ENCODE results near the gene ZIC2.
"Not testable (repeated sequence)": the region's sequence is repeated elsewhere in the genome, so short reads cannot be mapped to it uniquely, and the experiment has no call there.

Gene ZIC2

GRCh38 chr13:99947666-99948065, 33.9 kb upstream of the ZIC2 start:
- H3K4me2 ChIP-seq (ENCODE audit: low read length) = no peak overlapping the region
- TF ChIP-seq, protein P1, sequence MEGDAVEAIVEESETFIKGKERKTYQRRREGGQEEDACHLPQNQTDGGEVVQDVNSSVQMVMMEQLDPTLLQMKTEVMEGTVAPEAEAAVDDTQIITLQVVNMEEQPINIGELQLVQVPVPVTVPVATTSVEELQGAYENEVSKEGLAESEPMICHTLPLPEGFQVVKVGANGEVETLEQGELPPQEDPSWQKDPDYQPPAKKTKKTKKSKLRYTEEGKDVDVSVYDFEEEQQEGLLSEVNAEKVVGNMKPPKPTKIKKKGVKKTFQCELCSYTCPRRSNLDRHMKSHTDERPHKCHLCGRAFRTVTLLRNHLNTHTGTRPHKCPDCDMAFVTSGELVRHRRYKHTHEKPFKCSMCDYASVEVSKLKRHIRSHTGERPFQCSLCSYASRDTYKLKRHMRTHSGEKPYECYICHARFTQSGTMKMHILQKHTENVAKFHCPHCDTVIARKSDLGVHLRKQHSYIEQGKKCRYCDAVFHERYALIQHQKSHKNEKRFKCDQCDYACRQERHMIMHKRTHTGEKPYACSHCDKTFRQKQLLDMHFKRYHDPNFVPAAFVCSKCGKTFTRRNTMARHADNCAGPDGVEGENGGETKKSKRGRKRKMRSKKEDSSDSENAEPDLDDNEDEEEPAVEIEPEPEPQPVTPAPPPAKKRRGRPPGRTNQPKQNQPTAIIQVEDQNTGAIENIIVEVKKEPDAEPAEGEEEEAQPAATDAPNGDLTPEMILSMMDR (IDR thresholded peaks at IDR 0.05; ENCODE audit: low read depth, low read length) = no peak
- no peak for TF ChIP-seq EZH2phosphoT487 (IDR thresholded peaks at IDR 0.05; ENCODE audit: low read depth)
- no peaks in the 10 kb centered on the region for H3K36me3 ChIP-seq (replicated peaks; ENCODE audit: low read depth, low read length)
- H4K20me1 ChIP-seq (ENCODE audit: insufficient read depth, low read length) = no peaks in the 10 kb centered on the region
- no peaks in the 10 kb centered on the region for H3K4me1 ChIP-seq (ENCODE audit: low read length)
- H2AFZ ChIP-seq (ENCODE audit: low read depth, low read length) = no peak overlapping the region
- H3K27me3 ChIP-seq (ENCODE audit: low read depth, low read length) = peaks cover 18% of the 10 kb centered on the region
- H3K79me2 ChIP-seq (ENCODE audit: low read length) = no peaks in the 10 kb centered on the region
- no peak overlapping the region for H3K4me3 ChIP-seq (ENCODE audit: low read length)
- no peak overlapping the region for H3K27ac ChIP-seq (ENCODE audit: low read length)
- no peak overlapping the region for H3K9ac ChIP-seq (ENCODE audit: low read length)
- H3K9me3 ChIP-seq (ENCODE audit: insufficient read depth, low read length) = no peaks in the 10 kb centered on the region

DNA sequence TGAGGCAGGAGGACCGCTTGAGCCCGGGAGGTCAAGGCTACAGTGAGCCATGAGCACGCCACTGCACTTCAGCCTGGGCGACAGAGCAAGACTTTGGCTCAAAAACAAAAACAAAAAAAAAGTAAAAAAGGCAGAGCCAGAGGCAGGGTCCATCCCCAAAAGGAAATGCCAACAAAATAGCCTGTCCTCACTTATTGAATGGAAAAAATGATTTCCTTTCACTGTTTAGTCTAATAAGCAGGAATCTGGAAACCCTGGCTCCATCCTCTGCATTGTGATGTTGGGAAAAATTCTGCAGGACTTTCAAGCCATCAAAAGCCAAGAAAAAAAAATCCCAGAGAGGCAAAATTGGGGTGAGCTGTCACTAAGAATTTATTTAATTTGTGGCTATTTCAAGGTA, 33.2 kb upstream of the ZIC2 start:
- H3K4me2 ChIP-seq (ENCODE audit: low read length) = no peak overlapping the region
- no peak overlapping the region for H3K9ac ChIP-seq (ENCODE audit: low read length)
- H3K9me3 ChIP-seq (ENCODE audit: insufficient read depth, low read length) = no peaks in the 10 kb centered on the region
- no peaks in the 10 kb centered on the region for H3K36me3 ChIP-seq (replicated peaks; ENCODE audit: low read depth, low read length)
- no peaks in the 10 kb centered on the region for H3K79me2 ChIP-seq (ENCODE audit: low read length)
- peaks cover 18% of the 10 kb centered on the region for H3K27me3 ChIP-seq (ENCODE audit: low read depth, low read length)
- H3K4me1 ChIP-seq (ENCODE audit: low read length) = no peaks in the 10 kb centered on the region
- H4K20me1 ChIP-seq (ENCODE audit: insufficient read depth, low read length) = no peaks in the 10 kb centered on the region
- no peak overlapping the region for H3K27ac ChIP-seq (ENCODE audit: low read length)
- no peak for TF ChIP-seq EZH2phosphoT487 (IDR thresholded peaks at IDR 0.05; ENCODE audit: low read depth)
- TF ChIP-seq, protein P1 (IDR thresholded peaks at IDR 0.05; ENCODE audit: low read depth, low read length) = no peak
- H3K4me3 ChIP-seq (ENCODE audit: low read length) = no peak overlapping the region
- no peak overlapping the region for H2AFZ ChIP-seq (ENCODE audit: low read depth, low read length)

DNA sequence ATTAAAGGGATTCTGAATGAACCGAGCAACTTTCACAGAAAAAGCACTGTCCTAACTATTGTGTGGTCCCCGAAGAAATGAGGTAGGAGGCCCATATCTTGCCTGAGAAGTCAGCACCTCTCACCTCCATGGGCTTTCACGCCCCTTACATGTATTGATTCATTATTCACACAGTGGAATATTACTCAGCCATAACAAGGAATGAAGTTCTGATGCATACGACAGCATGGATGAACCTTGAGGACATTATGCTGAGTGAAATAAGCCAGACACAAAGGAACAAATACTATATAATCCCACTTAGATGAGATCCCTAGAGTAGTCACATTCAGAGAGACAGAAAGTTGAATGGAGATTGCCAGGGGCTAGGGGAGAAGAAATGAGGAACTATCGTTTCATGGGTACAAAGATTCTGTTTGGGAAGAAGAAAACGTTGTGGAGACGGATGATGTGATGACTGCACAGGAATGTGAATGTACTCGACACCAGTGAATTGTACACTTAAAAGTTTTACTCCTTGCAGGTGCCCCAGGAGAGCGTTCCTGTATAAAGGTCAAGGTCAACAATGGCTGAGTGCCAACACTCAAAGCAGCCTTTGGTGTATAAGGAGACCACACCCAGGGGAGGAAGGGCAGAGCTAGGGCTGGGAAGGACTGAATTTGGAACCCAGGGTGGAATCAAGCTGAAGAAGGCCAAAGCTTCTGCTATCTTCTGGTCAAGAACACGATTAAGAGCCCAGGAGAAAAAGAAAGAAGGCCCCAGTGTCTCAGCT, 32.5 kb upstream of the ZIC2 start:
- H3K27ac ChIP-seq (ENCODE audit: low read length) = no peak overlapping the region
- H3K79me2 ChIP-seq (ENCODE audit: low read length) = no peaks in the 10 kb centered on the region
- TF ChIP-seq, protein P1 (IDR thresholded peaks at IDR 0.05; ENCODE audit: low read depth, low read length) = no peak
- no peak for TF ChIP-seq EZH2phosphoT487 (IDR thresholded peaks at IDR 0.05; ENCODE audit: low read depth)
- no peak overlapping the region for H3K4me3 ChIP-seq (ENCODE audit: low read length)
- no peaks in the 10 kb centered on the region for H3K36me3 ChIP-seq (replicated peaks; ENCODE audit: low read depth, low read length)
- H3K4me1 ChIP-seq (ENCODE audit: low read length) = no peaks in the 10 kb centered on the region
- no peak overlapping the region for H3K9ac ChIP-seq (ENCODE audit: low read length)
- H2AFZ ChIP-seq (ENCODE audit: low read depth, low read length) = no peak overlapping the region
- H3K27me3 ChIP-seq (ENCODE audit: low read depth, low read length) = peaks cover 18% of the 10 kb centered on the region
- H3K9me3 ChIP-seq (ENCODE audit: insufficient read depth, low read length) = no peaks in the 10 kb centered on the region
- H4K20me1 ChIP-seq (ENCODE audit: insufficient read depth, low read length) = no peaks in the 10 kb centered on the region
- no peak overlapping the region for H3K4me2 ChIP-seq (ENCODE audit: low read length)

DNA sequence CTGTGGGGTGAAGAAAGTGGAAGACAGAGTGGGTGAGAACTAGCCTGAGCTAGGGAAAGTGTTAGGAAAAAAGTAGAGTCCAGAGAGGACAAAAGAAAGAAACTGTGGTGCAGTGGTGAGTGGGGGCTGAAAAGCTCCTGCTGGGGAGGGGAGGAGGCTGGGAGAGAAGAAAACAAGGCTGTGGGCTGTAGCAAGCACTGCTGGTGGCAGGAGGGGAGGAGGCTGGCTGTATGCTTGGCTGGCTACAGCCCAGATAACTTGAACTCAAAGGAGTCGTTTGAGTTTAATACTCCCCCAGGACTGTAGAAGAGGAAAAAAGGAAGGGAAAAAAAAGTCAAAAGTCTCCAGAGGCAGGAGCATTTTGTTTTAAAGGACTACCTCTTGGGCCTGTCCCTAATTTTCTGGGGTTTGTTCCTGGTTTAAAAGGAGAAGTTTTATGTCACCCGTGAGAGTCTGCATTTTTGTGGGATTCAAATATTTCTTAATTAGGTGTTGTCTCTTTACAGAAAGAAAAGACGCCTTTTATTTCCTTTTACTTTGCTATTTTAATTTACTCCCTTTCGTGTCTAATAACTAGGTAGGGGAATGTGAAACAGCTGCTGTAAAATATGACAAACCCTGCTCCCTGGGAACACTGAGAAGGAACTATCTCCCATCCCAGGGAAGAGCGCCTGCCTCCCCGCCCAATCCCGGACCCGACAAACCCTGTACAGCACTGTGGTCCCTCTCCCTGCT, 31.7 kb upstream of the ZIC2 start:
- H3K27me3 ChIP-seq (ENCODE audit: low read depth, low read length) = peaks cover 18% of the 10 kb centered on the region
- no peak overlapping the region for H3K9ac ChIP-seq (ENCODE audit: low read length)
- no peak overlapping the region for H3K4me2 ChIP-seq (ENCODE audit: low read length)
- no peak overlapping the region for H3K27ac ChIP-seq (ENCODE audit: low read length)
- H2AFZ ChIP-seq (ENCODE audit: low read depth, low read length) = no peak overlapping the region
- no peaks in the 10 kb centered on the region for H3K79me2 ChIP-seq (ENCODE audit: low read length)
- H3K4me1 ChIP-seq (ENCODE audit: low read length) = no peaks in the 10 kb centered on the region
- H3K9me3 ChIP-seq (ENCODE audit: insufficient read depth, low read length) = no peaks in the 10 kb centered on the region
- H4K20me1 ChIP-seq (ENCODE audit: insufficient read depth, low read length) = no peaks in the 10 kb centered on the region
- no peaks in the 10 kb centered on the region for H3K36me3 ChIP-seq (replicated peaks; ENCODE audit: low read depth, low read length)
- no peak overlapping the region for H3K4me3 ChIP-seq (ENCODE audit: low read length)
- TF ChIP-seq, protein P1 (IDR thresholded peaks at IDR 0.05; ENCODE audit: low read depth, low read length) = no peak
- TF ChIP-seq EZH2phosphoT487 (IDR thresholded peaks at IDR 0.05; ENCODE audit: low read depth) = no peak

DNA sequence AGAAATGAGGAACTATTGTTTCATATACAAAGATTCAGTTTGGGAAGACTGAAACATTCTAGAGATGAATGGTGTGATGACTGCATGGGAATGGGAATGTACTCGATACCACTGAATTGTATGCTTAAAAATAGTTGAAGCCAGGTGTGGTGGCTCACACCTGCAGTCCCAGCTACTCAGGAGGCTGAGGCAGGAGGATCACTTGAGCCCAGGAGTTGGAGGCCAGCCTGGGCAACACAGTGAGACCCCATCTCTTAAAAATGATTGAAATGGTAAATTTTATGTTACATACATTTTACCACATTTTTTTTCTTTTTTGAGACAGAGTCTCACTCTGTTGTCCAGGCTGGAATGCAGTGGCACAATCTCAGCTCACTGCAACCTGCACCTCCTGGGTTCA, 29.9 kb upstream of the ZIC2 start:
- H3K36me3 ChIP-seq (replicated peaks; ENCODE audit: low read depth, low read length); H3K4me1 ChIP-seq (ENCODE audit: low read length); H3K4me3 ChIP-seq (ENCODE audit: low read length); H3K9ac ChIP-seq (ENCODE audit: low read length); H3K9me3 ChIP-seq (ENCODE audit: insufficient read depth, low read length); H3K79me2 ChIP-seq (ENCODE audit: low read length); H4K20me1 ChIP-seq (ENCODE audit: insufficient read depth, low read length); H3K27ac ChIP-seq (ENCODE audit: low read length); H3K4me2 ChIP-seq (ENCODE audit: low read length); H2AFZ ChIP-seq (ENCODE audit: low read depth, low read length): not testable (repeated sequence)
- peaks cover 18% of the 10 kb centered on the region for H3K27me3 ChIP-seq (ENCODE audit: low read depth, low read length)

Measured in OCI-LY3 (cell line).